Measurements from ENCODE around the gene C1orf74. TPM values are rescaled to one million over a fixed set of nuclear protein-coding genes. Genes with fewer than 3 reads are reported as not detected.

C1orf74 gene
- total RNA-seq: 3.3 TPM

DNA sequence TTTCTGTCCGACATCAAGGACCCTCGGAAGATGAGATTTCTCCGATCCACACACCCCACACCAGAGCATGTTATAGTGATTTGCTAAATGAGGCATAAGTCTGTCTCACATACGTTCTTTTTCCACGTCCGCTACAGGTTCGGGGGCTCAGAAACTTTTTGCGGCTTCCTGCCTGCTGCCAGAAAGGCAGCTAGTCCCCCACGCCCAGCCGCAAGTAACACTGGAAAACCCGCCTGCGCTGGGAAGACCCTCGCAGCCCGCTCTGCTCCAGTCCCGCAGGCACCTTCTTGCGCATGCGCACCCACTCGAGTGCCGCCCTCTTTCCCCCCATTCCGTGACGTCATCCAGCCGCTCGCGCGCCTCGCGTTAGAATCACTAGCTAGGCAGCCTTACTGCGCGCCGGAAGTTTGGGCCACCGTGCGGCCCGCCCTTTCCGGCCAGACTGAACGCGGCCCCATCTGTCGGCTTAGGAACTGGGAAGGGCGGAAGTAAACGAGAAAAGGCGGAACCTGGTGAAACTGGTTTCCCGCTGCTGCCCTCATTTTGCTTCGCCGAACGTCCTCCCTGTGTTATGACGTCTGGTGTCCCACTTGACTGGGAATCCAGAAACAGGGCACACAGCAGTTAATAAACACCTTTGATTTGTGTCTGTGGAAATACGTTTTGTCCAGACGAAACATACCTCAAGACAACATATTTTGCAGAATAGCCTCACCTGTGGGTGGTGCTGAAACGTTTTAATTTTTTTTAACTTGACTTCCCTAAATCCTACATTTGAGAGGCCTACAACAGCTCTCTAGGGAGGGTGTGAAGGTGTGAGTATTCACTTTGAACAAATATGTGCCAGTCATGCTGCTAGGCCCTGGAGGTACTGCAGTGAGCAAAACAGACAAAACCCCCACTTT is at the start of gene C1orf74:
Gene C1orf74 (minus strand): TSS at position 295 of the 905 bp plus-strand sequence. CDS start 925 bp downstream, outside the sequence.
- DNase-seq (ENCODE audit: low spot score in 2 of 2) (peak; percentile 82 to 95), FAIRE-seq (no peak)

GRCh38 chr1:209831615-209832014 is 47.3 kb upstream of the C1orf74 start:
- FAIRE-seq (no peak), DNase-seq (ENCODE audit: low spot score in 2 of 2) (no peak)

DNA sequence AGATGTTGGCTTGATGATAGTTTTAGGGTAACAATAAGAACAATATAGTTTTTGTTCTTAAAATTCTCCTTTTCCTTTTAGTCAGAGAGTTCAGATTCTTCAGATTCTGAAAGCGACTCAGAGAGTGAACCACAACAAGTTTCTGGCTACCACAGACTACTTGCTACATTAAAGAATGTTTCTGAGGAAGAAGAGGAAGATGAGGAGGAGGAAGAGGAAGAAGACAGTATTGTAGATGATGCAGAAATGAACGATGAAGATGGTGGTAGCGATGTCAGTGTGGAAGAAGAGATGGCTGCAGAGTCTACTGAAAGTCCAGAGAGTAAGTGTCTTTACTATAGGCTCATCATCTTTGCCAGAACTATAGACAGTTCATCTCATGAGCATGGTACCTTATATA is 46.4 kb upstream of the C1orf74 start:
- FAIRE-seq: no peak
- DNase-seq (ENCODE audit: low spot score in 2 of 2): no peak

DNA sequence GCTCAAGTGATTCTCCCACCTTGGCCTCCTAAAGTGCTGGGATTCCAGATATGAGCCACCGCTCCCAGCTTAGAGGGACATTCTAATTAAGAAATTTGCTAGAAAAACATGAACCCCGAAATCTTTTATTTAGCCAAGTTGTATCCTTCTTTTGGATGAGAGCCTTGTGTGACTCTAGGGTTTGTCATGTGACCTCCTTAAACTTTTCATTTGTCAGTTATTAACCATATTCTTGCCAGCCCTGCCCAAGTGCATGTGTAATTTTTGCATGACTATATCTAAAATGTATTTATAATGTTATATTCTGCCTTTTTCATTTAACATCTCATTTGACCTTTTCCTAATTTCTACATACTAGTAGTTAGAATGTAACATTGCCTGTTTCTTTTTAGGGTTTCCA is 45.4 kb upstream of the C1orf74 start:
- FAIRE-seq: no peak

GRCh38 chr1:209827384-209828262 is 43.3 kb upstream of the C1orf74 start, which contains the start of gene UTP25:
Gene UTP25 (plus strand): TSS chr1:209827972. CDS start chr1:209828064, 92 bp downstream.
- FAIRE-seq: no peak
- DNase-seq (ENCODE audit: low spot score in 2 of 2): peak; percentile 67 to 82

More for the DNA sequence above, 45.4 kb upstream of the C1orf74 start:
- no peak for DNase-seq (ENCODE audit: low spot score in 2 of 2)

DNA sequence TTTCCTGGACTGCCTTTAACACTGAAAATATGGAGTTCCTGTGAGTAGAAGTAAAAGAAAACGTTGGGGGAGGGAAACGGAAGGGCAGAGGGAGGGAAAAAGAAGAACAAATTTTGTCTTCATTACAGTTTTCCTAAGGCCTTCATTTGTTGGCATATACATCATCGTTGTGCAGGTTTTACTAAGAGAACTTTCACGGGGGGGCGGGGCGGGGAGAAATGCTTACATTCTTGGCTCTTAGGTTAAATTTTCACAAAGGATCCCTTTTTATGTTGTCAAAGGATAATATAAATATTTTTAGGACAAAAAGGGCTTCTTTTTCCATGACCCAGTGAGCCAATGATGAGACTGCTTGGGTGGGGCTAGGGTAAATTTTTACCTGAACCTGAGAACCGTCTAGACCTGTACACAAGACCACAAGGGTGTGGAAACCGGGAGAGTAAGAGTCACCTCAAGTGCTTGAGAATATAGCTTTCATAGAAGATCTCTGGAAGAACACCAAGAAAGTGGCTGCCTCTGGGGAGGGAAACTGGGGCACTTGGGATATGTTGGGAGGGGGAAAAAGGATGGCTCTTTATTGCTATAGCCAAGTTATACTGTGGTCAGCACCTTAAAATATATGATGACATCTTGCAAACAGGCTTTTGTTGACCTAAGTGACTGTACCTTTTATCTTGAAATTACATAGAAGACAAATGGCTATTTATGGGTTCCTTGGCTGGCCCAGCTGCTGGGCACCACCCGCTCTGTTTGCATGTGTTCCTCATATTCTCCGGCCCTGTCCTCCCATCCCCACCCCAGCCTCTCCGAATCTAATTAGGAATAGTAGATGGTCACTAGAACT is 41.5 kb upstream of the C1orf74 start:
- FAIRE-seq: no peak
- DNase-seq (ENCODE audit: low spot score in 2 of 2): no peak

GRCh38 chr1:209823143-209824041 is 39.0 kb upstream of the C1orf74 start:
- no peak for FAIRE-seq
- DNase-seq (ENCODE audit: low spot score in 2 of 2): peak in 1 of 2 donors; percentile 29

DNA sequence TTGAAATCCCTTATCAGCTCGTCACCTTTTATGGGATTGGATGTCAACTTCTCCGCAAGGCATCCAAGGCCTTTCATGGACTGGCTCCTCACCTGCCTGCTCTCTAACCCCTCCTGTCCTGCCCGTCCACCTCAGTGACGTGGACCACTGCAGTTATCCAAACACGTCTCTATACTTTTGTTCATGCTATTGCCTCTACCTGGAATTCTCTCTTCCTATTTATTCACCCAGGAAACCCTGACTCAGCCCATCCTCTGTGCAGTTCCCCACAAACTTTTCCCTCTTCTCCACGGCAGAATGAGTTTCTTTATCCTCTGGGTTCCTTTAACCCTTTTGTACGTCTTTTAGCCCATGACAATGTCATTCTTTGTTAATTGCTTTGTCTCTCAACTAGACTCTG is 38.3 kb upstream of the C1orf74 start:
- no peak for FAIRE-seq

GRCh38 chr1:209820986-209821385 is 36.6 kb upstream of the C1orf74 start:
- no peak for DNase-seq (ENCODE audit: low spot score in 2 of 2)
- no peak for FAIRE-seq

More for the DNA sequence above, 38.3 kb upstream of the C1orf74 start:
- DNase-seq (ENCODE audit: low spot score in 2 of 2): no peak

GRCh38 chr1:209819058-209819457 is 34.7 kb upstream of the C1orf74 start:
- DNase-seq (ENCODE audit: low spot score in 2 of 2): no peak
- FAIRE-seq: no peak

DNA sequence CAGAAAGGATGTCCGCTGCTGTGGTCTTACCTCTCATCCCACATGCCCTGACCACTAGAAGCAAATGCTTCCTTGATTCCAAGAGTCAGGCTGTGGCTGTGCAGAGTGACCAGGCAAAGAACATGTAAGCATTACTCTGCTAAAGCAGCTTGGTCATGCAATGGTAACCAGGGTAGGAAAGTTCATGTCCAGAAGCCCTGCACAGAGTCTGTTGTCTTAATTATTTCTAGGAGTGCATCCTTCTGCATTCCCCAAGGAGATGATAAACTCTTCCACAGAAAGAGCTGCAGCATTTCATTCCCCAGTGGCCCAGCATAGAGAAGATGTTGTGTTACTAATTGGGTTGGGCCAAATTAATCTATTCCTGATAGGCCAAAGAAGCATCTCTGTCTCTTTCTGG is 33.3 kb upstream of the C1orf74 start:
- FAIRE-seq: no peak
- DNase-seq (ENCODE audit: low spot score in 2 of 2): no peak

GRCh38 chr1:209816923-209817322 is 32.6 kb upstream of the C1orf74 start:
- DNase-seq (ENCODE audit: low spot score in 2 of 2) (no peak), FAIRE-seq (no peak)

DNA sequence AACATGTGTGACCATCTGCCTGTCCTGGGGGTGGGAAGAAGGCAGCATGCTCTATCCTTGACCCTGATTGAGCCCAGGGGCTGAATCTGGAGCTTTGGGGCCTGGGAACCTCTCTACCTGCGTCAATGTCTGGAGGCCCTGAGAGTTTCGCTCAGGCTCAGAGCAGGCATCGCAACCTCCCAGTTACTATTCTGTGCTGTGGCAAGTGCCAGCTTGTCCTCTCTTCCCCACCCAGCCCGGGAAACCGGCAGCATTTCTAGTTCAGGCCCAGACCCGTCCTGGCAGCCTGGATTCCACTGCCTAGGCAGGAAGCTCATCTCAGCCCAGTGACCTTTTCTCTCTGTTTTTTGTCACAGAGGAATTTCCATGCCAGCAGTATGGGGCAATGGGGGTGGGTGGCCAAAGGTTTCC is 31.6 kb upstream of the C1orf74 start:
- FAIRE-seq (no peak), DNase-seq (ENCODE audit: low spot score in 2 of 2) (no peak)

DNA sequence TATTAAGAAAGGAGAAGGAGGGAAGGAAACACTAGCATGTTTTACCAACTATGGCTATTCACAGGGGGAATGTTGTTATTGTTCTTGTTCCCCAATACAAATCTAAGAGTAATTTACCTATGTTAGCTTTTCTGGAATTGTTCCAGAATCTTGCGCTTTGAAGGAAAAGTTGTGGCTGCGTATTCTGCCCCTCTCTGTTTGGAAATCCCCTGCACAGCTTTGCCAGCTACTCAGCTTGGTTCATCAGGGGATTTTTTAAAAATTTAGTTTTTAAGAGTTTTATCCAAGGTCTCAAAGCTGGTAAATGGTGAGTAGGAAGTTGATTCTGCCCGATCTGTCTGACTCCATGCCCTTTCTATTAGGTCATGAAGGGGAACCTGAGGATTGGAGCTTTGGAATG is 31.1 kb upstream of the C1orf74 start:
- DNase-seq (ENCODE audit: low spot score in 2 of 2) (no peak), FAIRE-seq (no peak)

DNA sequence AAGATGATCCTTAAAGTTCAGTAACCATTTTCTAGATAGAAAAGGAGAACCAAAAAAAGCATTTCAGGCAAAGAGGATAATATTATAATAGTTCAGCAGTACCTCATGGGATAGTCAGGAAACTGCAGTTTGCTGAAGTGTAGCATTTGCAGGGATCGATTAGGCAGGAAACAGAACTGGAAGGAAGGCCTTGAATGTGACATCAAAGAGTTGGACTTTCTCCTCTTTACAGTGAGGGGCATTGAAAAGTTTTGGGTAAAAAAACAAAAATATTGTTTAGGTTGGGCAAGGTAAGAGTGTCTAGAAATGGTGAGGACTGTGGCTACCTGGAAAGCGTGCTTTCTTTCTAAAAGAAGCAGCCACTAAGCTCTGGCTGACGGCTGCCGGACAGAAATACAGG is 29.5 kb upstream of the C1orf74 start:
- DNase-seq (ENCODE audit: low spot score in 2 of 2) (no peak), FAIRE-seq (no peak)

GRCh38 chr1:209810783-209811182 is 26.4 kb upstream of the C1orf74 start:
- DNase-seq (ENCODE audit: low spot score in 2 of 2) (no peak), FAIRE-seq (no peak)

DNA sequence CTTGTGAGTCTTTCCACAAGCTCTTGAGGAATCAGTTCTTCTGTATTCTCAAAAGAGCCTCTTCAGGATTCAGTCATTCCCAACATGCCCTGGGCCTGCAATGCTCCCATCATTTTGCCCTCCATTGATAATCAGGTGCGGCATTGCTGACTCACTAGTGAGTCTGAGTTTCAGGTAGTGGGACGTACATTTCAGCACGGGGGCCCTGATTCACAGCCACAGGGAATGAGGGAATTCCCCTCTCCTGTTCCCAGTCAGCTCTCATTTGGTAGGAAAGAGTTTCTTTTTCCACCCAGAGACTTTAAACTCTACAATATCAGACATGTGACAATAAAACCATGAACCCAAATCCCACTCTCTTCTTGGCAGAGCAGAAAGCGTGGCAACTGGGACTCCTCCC is 25.3 kb upstream of the C1orf74 start:
- DNase-seq (ENCODE audit: low spot score in 2 of 2) (no peak), FAIRE-seq (no peak)

DNA sequence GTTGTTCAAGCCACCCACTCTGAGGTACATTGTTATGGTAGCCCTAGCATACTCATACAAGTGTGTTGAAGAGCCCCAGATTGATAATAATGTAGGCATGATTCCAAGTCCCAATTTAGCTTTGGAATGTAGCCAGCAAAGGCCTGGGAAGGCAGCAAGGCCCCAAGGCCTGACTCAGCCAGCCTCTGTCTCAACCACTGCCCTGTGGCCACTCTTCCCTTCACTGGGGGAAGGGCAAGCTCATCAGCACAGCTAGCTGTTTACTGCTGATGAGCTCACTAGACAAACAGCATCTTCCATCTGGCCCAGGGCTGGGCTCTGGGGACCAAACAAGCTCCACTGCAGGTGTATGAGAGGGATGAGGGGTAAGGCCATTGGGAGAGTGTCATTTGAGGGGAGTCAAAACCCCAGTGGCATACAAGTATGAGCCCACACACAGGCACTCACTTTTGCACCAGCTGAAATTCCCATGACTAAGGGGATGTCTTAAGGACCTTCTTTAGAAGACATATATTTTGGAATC is 23.8 kb upstream of the C1orf74 start:
- FAIRE-seq (no peak), DNase-seq (ENCODE audit: low spot score in 2 of 2) (no peak)

DNA sequence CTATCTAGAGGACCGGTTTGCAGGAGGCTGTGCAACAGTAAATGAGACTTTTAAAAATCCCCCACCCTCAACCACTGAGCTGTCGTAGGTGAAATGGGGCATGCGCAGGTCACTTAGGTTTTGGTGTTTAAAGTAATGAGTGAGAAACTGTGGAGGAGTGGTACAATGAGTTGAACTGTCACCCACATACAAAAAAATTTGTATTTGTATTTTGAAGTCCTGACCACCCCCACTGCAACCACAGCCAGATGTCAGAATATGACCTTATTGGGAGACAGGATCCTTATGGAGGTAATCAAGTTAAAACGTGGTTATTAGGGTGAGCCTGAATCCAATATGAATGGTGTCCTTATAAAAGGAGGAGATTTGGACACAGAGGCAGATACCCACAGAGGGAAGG is 23.1 kb upstream of the C1orf74 start:
- no peak for DNase-seq (ENCODE audit: low spot score in 2 of 2)
- no peak for FAIRE-seq

All from frontal cortex (tissue), 4 donors.